NCI-H2196 (cell line): ENCODE data around the gene GABBR2.
"Not testable (repeated sequence)": the region's sequence is repeated elsewhere in the genome, so short reads cannot be mapped to it uniquely, and the experiment has no call there.

ENCODE experiments used
- DNase-seq: peaks from one replicate; lab custom pipeline; 2025; ENCODE audit not compliant: unreplicated experiment; lab: John Stamatoyannopoulos, UW

GABBR2 gene

DNA sequence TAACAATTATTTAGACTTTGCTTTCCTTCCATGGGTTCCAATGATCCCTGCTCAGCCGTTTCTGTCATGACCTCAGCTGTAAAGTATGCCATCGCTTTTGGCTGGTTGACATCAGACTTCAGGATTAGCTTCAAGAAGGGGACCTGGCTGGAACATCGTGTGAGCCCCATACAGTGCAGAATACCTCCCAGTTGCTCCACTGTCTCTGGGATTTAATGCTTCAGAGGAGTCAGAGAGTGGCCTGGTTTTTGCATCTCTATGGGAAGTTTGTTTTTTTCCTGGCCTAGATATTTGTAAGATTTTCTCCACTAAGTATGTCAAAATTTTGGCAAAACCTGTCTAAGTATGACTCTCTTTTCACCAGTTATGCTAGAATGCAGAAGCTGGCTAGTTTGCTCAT lies 216.9 kb downstream of the GABBR2 start:
- DNase-seq: no peak

GRCh38 chr9:98491231-98491651 lies 217.5 kb downstream of the GABBR2 start:
- DNase-seq: no peak

- DNase-seq: no peak
Measured at GRCh38 chr9:98488571-98489312, 220.0 kb downstream of the GABBR2 start.

DNA sequence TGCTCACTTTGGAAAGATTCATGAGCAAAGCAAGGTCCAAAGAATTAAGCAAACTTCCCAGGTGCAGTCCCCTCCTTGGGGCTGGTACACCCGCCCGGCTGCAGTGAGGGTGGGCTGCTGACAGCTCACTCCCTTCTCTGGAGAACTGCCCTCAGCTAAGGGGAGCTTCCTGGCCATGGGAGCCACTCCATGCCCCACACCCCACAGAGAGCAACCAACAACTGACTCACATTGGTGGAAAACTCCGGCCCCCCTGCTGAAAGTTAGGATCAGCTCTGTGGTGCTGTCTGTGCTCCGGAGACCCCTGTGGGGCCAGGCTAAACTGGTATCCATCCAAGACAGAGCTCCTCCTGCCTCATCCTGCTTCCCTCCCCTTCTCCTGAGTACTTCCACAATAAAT lies 223.0 kb downstream of the GABBR2 start:
- DNase-seq: no peak

DNA sequence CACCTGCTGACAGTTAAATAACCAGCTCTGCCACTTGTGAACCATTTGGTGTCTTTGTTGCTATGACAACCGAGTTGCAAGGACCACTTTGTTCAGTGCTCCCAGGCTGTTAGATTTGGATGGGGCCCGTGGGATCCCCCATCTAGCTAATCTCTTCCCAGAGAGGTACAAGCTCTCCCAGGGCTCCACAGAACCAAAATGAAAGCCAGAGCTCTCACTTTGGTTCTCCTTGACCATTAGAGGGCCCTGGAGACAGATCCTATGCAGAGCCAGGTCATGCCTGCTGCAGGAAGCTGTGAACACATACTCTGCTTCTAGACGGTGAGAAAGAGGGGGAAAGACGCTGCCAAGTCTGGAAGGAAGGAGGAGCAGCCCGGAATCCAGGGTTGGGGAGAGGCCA lies 224.6 kb downstream of the GABBR2 start:
- no peak for DNase-seq

GRCh38 chr9:98482226-98482625 lies 226.5 kb downstream of the GABBR2 start:
- no peak for DNase-seq

DNA sequence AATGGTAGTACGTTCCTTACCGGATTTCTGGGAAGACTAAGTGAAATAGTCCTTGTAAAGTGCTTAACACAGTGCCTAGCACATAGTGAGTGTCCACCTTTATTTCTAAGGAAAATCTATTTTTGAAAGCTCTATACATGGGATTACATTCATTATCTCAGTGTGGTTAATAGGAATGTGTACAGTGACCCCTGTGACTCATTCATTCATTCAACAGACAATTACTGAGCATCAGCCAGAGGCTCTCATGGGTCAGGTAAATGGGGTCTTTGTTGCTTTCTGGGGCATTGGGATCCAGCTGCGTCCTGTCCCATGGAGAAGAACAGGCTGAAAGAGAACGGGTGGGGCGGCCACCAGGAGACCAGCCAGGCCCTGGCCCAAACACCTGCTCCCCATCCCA lies 227.1 kb downstream of the GABBR2 start:
- no peak for DNase-seq

- no peak for DNase-seq
Measured at GRCh38 chr9:98479967-98480847, 228.5 kb downstream of the GABBR2 start.

DNA sequence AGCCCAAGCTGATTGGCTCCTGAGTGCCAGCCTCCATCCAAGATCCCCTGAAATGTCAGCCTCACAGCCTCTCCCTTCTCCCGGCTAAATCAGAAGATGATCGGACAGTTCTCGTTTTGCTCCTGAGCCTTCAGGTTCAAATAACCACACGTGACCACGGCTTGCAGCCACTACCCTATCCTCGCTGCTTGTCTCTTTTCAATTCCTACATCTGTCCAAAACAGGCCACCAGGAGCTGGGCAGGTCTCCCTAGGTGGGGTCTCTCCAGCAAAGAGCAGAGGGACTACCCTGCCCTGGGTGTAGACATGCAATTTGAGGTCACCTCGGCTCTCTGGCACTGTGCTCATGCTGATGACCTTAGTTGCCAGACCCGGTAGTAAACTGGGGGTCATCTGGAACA lies 229.3 kb downstream of the GABBR2 start:
- DNase-seq: no peak

- no peak for DNase-seq
Measured at GRCh38 chr9:98477884-98478283, 230.9 kb downstream of the GABBR2 start.

GRCh38 chr9:98472216-98472615 lies 236.5 kb downstream of the GABBR2 start:
- no peak for DNase-seq

GRCh38 chr9:98471185-98471584 lies 237.6 kb downstream of the GABBR2 start:
- no peak for DNase-seq

DNA sequence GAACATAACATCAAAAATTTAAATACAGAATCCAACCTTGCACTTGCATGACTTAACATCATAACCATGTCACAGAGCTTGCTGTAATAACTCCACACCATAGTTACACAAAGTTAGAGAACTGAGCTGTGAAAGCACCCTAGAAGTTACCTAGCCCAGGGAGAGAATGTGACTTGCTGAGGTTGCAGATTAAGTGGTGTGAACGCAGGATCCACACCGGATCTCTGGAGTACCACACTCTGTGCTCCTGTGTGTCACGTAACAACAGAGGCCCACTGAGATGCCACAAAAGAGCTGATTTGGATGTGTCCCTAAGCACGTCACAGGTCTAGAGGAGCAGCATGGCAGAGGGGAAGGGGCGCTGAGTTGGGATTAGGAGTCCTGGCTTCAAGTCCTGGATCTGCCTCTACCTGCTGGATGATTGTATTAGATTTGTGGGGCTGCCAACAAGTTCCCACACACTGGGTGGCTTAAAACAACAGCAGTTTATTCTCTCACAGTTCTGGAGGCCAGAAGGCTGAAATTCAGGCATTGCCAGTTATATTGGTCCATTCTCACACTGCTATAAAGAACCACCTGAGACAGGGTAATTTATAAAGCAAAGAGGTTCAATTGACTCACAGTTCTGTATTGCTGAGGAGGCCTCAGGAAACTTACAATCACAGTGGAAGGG lies 240.0 kb downstream of the GABBR2 start:
- DNase-seq: no peak

- no peak for DNase-seq
Measured at GRCh38 chr9:98465799-98466198, 242.9 kb downstream of the GABBR2 start.

- not testable (repeated sequence) for DNase-seq
Measured at GRCh38 chr9:98464156-98464690, 244.5 kb downstream of the GABBR2 start.

- DNase-seq: no peak
Measured at GRCh38 chr9:98462310-98462709, 246.4 kb downstream of the GABBR2 start.

DNA sequence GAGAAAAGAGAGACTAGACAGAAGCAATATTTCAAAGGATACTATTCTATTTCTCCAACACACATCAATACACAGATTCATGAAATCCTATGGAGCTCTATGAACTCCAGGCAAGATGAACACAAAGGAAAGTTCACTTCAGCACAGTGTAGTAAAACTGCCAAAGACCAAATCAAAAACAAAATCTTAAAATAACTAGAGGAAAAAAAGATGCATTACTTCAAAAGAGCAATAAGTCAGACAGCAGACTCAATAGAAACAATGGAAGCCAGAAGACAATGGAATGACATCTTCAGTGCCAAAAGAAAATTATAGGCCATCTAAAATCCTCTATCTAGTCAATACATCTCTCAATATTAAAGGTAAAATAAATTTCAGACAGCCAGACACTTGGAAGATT lies 248.0 kb downstream of the GABBR2 start:
- no peak for DNase-seq

DNA sequence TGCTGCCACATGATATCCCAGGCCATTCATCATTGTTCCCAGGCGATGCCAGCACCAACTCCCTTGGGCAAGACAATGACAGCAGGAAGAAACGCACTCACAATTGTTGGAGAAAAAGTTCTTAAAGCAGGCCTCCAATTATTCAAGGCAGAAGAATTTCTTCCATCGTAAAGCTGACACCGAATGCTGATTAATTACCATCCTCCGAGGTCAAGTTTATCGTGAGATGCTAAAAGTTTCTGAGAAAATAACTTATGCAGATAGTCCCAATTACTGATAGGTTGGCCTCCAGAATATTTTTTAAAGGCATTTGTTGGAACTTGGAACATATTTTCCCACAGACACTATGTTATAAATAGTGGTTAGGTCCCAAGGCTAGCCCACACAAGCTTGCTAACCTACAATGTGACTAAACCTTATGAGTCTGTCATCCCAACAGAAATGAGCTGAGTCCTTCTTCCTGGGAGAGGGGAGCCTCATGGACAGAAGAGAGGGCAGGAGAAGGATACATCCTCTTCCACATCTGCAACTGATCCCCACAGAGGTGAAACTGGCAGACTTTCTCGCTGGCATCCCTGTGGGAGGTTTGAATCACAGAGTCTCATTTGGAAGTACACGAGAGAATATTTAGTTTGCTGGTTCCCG lies 250.9 kb downstream of the GABBR2 start:
- DNase-seq: no peak

DNA sequence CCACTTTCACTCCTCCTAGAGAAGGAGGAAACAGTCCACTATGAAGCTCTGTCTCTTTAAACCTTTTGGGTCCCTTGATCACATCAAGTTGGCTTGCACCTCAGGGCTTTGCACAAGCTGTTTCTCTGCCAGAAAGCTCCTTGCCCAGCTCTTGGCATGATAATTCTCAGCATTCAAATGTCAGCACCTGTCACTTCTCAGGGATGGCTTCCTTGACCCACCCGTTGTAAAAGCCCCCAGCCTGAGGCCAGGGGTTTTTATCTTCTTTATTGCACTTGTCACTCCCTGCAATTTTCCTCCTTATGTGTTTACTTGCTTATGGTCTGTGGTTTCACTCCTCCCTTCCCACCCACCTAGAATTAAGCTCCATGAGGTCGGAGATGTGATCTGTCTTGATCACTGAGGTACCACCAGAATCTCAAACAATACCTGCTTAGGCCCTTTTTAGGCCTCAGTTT lies 252.6 kb downstream of the GABBR2 start:
- DNase-seq: no peak

- no peak for DNase-seq
Measured at GRCh38 chr9:98455256-98456155, 253.2 kb downstream of the GABBR2 start.
